ENCODE data around the gene PIGN.
A peak's percentile ranks its signal among the peaks of the same experiment; 100 is the strongest.

Gene PIGN, protein sequence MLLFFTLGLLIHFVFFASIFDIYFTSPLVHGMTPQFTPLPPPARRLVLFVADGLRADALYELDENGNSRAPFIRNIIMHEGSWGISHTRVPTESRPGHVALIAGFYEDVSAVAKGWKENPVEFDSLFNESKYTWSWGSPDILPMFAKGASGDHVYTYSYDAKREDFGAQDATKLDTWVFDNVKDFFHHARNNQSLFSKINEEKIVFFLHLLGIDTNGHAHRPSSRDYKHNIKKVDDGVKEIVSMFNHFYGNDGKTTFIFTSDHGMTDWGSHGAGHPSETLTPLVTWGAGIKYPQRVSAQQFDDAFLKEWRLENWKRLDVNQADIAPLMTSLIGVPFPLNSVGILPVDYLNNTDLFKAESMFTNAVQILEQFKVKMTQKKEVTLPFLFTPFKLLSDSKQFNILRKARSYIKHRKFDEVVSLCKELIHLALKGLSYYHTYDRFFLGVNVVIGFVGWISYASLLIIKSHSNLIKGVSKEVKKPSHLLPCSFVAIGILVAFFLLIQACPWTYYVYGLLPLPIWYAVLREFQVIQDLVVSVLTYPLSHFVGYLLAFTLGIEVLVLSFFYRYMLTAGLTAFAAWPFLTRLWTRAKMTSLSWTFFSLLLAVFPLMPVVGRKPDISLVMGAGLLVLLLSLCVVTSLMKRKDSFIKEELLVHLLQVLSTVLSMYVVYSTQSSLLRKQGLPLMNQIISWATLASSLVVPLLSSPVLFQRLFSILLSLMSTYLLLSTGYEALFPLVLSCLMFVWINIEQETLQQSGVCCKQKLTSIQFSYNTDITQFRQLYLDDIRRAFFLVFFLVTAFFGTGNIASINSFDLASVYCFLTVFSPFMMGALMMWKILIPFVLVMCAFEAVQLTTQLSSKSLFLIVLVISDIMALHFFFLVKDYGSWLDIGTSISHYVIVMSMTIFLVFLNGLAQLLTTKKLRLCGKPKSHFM

DNA sequence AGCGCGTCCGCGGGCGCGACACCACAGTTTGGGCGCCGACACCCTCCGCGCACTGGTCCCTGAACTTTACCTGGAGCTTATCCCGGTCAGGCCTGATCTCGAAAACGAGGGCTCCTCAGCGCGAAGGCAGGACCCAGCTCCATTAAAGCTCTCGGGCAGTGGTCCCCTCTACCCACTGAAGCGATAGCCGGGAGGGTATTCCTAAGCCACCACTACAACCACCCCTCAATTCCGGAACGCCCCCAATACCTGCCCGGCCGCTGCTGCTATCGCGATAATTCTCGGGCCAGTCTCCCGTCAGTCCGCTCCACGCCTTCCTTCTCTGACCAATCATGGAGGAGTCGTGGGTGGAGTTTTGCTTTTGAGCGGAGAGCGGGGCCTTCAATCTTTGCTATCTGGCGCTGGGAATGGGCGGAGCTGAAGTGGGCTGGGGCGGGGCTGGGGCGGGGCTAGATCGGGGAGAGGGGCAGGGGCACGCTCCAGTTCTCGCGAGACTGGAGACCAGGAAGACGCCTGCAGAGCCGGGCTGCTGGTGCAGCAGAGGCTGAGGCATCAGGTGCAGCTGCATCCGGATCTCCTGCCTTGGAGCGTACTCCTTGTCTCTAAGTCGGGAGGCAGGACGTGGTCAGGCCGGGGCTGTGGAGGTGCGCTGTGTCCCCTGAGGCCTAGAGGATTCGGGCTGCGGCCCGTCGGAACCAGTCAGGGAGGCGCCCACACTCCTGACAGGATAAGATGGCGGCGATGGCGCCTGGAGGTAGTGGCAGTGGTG, at the start of gene PIGN, which contains the start of gene RELCH:
Gene PIGN (minus strand): TSS at position 283 of the 769 bp plus-strand sequence. CDS start 25,703 bp downstream, outside the sequence.
Gene RELCH (plus strand): TSS at position 482 of the 769 bp plus-strand sequence. CDS start 251 bp downstream, at position 733.
- peak; percentile 99 for DNase-seq (ENCODE audit: low spot score)

DNA sequence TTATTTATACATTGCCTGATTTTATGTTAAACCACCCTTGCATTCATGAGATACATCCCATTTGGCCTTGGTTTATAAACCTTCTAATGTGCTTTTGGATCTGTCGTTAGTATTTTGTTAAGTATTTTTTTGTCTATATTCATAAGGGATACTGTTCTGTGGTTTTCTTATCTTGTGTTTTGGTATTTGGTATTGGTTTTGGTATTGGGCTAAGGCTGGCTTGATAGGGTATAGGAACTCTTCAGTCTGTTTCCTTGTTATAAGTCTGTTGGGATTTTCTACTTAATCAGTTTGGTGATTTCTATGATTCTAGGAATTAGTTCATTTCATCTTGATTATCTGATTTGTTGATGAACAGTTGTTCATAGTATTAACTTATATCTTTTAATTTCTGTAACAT, 49.4 kb upstream of the PIGN start:
- no peak for DNase-seq (ENCODE audit: low spot score)

DNA sequence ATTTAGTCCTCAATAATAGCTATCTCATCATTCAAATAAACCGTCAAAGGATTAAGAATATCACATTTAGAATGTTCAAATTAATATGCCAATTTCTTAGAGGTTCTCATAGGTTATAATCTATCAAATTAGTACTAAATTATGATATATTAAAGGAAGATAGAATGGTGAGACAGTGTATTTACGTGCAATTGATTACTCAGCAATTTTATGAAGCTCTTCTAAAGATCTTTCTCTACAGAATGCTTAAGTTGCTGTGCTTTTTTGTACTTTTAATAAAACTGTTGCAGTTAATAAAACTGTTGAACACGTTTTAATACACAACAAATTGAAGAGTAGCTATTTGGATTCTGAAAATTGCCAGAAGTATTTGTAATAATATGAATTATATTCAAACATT, 39.2 kb upstream of the PIGN start:
- DNase-seq (ENCODE audit: low spot score): no peak

DNA sequence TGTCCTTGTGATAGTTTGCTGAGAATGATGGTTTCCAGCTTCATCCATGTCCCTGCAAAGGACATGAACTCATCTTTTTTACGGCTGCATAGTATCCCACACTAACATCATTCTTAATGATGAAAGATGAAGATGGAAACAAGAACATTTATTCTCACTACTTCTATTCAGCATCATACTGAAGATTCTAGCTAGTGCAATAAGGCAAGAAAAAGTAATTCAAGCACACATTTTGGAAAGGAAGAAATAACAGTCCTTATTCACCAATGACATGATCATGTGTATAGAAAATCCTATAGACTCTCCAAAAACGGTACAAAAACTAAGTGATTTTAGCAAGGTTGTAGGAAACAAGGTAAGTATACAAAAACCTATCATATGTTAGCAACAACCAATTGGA, 37.4 kb upstream of the PIGN start:
- DNase-seq (ENCODE audit: low spot score): no peak

DNA sequence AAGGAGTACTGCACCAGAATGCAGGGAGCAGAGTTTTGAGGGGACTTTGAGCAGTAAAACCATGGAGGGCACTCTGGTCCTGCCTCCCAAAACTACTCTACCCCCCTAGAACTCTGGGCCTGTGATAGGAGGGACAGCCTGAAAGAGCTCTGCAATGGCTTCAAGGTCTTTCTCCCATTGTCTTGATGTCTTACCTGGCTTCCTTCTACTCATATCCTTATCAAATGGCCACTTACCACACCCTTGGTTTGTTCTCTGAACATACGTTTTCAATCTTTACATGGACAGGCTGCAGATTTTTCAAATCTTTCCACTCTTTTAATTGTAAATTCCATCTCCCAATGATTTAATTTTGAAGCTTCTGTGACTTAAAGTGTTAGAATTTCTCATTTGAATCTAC, 27.9 kb upstream of the PIGN start:
- DNase-seq (ENCODE audit: low spot score): no peak

DNA sequence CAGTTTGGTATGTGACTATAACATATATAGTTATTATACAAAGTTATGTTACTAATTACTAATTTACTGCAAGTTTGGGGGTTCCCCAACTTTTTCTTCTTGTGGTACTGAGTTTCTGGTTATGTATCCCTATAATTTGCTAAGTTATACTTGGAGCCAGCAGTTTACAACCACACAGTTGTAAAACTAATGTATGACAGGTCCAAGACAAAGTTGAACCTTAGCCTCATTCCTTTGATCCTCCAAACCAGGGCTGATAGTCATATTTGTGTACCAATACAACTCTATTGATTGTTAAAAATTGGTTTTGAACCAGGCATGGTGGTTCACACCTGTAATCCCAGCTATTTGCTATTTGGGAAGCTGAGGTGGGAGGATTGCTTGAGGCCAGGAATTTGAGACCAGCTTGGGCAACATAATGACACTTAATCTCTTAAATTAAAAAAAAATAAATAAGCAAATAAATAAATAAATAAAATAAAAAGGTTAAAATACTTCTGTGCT, 24.5 kb upstream of the PIGN start:
- DNase-seq (ENCODE audit: low spot score): no peak

DNA sequence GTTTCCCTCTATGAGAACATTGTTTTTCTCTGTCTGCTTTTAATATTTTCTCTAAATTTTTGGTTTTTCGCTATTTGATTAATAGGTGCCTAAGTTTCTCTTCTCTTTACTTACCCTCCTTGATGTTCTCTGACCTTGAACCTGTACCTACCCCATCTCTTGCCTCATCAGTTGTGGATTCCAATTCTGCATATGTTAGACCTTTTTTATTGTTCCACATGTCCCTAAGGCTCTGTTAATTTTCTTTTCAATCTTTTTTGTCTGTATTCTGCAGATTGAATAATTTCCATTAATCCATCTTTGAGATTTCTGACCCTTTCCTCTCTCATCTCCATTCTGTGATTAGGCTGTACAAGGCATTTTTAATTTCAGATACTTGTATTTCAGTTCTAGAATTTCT, 23.3 kb upstream of the PIGN start:
- DNase-seq (ENCODE audit: low spot score): no peak

DNA sequence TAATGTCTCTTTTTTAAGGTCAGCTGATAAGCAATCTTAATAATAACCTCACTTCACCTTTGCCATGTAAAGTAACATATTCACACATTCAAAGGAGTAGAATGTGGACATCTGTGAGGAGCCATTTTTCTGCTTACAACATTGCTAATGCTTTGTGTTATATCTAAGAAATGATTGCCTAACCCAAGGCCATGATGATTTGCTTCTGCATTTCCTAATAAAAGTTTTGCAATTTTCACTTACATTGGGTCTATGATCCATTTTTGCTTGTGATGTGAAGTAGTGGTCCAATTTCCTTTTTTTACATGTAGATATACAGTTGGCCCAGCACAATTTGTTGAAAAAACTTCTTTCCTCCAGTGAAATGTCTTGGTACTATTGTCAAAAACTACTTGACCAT, 22.2 kb upstream of the PIGN start:
- no peak for DNase-seq (ENCODE audit: low spot score)

DNA sequence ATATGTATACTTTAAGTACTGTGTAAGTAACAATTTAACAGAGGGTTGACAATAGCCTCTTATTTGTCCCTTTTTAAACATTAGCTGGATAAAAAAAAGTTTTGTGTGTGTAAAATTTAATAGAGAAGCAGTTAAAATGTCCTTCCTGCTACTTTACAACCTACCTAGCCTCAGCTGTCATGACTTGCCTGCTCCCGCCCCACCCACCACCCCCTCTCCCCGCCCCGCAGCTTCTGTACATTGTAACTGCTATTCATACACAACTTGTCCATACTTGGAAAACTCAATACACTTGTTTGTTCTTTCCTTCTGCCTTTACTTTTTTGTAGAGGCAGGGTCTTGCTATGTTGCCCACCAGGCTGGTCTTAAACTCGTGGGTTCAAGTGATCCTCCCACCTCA, 19.7 kb upstream of the PIGN start:
- no peak for DNase-seq (ENCODE audit: low spot score)

DNA sequence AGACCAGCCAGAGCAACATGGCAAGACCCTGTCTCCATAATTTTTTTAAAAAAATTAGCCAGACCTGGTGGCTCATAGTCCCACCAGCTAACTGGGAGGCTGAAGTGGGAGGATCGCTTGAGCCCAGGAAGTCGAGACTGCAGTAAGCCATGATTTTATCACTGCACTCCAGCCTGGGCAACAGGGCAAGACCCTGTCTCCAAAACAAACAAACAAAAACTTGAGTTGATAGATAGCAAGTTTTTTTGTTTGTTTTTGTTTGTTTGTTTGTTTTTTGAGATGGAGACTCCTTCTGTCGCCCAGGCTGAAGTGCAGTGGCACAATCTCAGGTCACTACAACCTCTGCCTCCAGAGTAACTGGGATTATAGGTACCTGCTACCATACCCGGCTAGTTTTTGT, 19.0 kb upstream of the PIGN start:
- DNase-seq (ENCODE audit: low spot score): no peak

DNA sequence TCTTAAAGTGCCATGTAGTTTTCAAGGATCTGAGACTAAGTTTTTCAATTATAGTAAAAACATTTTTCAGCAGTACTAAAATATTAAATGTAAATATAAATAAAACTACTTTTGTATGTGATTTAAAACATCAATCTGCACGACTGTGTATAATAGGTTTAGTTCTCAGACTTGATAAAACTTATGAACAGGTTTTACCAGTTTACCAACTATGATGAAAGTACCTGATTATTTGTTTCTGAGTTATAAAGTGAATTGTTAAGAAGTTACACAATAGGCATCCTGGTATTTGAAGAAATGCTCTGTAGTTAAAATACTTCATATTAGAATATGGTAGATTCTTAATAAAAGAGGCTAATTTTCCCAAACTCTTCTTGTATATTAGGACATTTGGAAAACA, 15.0 kb upstream of the PIGN start:
- no peak for DNase-seq (ENCODE audit: low spot score)

DNA sequence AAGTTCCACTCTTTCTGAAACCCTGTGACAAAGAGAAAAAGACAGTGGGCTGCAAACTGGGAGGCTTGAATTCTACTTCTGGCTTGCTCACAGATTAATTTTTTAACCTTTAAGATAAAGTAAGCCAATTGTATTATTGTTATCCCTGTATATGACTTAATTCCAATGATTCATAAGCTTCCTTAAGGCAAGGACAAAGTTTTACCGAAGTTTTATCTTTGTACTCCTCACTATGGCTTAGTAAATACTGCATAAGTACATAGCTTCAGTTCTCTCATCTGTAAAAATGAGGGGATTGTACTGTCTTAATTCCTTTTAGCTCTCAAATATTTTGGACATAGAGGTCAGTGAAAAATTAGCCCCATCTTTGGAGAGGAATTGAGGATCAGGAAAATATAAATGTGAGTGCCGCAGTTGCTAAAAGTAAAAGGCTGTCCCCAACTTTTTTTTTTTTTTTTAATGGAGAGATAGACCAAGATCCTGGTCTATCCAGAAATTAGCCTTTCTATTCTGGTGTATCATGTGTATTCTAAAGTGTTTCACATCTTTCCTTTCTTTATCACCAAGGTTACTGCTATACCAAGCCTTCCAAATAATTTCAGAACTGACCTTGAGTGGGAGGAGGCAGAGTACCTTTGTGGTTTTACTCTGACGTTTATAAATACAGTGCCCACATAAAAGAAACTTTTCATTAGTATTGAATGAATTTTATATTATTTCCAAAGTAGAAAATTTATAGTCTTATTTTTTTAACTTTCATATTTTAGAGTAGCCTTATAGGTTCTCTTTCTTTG, 13.5 kb upstream of the PIGN start:
- DNase-seq (ENCODE audit: low spot score): peak; percentile 17

DNA sequence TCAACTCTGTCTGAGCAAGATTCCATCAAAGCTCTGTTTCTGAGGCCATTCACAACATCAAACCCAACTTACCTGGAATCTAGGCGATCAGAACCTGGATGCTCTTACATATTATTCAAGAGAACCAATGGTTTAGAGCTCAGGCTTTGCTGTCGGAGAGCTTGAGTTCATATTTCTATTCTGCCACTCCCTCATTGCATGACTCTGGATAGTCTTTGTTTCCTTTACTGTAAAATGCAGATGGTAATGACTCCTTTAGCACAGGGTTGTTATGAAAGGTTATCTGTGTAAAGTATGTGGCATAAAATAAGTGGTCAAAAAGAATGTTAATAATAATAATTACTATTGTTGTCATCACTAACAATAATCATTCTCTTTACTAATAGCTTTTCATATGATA, 12.8 kb upstream of the PIGN start:
- no peak for DNase-seq (ENCODE audit: low spot score)

DNA sequence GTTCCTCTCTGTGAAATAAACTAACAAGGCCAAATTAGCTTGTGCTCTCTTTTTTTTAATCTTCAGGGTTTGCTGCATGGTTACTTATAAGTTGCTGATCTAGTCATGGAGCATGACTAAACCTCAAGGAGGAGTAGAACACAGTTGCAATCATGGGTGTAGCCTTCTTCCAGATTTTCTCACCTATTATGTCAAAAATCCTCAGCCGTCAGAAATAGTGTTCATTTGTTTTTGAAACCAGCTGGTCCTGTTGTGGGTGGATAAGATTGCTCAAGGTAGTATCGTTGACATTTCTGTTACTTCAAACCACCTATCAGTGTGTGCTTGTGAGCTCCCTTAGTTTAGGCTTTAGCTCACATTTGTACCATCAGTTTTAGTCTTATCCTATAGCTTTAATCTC, 11.4 kb upstream of the PIGN start:
- peak; percentile 33 for DNase-seq (ENCODE audit: low spot score)

DNA sequence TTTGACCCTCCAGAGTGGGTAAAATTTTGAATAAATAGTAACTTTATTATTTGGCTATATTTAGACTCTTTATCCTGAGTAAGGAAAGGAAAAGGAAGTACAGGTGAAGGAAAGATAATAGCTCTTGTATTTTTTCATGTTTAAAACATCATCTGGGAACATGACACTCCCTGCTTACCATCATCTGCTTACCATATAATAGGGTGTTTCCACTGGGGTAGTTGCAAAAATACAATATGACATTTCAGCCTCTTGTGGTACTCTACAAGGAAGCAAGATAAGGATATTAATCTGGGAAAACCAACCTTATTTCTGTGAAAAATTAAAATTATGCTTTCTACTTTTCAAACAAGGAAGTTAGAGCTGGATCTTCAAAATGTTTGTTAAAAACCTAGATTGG, 10.1 kb upstream of the PIGN start:
- no peak for DNase-seq (ENCODE audit: low spot score)

DNA sequence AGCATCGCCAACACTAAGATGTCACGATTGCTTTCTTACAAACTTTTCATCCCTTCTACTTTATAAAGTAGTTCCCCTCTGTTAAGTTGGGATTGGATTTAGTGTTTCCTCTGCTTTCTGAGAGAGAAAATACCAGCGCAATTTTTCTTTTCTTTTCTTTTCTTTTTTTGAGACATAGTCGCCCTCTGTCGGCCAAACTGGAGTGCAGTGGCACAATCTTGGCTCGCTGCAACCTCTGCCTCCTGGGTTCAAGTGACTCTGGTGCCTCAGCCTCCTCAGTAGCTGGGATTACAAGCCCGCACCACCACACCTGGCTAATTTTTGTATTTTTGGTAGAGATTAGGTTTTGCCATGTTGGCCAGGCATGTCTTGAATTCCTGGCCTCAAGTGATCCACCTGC, 9.2 kb upstream of the PIGN start:
- no peak for DNase-seq (ENCODE audit: low spot score)

DNA sequence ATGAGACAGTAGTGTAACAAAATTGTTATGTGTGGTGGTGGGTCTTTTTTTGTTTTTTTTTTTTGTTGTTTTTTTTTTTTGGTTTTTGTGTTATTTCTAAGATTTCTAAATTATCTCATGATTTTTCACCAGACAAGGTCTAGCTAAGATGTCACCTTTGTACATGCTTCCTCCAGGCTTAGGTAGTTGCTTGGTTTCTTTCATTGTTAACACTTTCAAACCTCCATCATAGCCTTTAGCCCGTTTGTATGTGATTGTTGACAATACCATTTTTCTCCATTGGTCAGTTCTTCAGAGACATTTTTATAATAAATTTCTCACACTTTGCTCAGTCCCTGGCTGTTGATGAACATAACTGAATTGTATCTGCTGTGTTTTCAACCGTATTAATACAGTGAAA, 2.4 kb upstream of the PIGN start:
- DNase-seq (ENCODE audit: low spot score): no peak

DNA sequence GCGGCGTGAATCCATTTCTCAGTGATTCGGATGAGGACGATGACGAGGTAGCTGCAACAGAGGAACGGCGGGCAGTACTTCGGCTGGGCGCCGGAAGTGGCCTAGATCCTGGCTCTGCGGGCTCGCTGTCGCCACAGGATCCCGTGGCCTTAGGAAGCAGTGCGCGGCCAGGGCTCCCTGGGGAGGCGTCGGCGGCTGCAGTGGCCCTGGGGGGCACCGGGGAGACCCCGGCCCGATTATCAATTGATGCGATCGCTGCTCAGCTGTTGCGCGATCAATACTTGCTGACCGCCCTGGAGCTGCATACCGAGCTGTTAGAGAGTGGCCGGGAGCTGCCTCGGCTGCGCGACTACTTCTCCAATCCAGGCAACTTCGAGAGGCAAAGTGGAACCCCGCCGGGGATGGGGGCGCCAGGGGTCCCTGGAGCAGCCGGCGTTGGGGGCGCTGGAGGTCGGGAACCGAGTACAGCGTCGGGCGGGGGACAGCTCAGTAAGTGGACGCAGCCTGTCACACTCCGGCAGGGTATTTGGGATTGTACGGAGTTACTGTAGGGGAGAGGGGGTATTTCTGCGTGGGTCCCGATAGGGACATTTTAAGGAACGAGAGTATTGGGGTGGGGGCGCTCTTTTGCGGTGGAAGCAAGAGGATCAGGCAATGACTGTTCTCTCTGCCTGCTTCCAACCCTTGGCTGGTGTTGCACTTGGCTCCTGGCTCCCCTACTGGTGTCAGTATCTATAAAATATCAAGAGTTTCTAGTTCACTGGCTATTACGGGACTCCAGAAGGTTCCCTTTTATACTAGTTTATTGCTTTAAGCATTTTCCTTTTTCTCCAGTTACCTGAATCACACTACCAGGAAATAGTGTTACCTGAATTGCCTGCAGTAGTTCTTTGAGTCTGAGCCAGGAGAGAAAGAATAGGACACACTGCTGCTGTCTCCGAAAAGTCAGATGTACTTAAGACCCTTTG, 971 bp upstream of the PIGN start:
- DNase-seq (ENCODE audit: low spot score): peak; percentile 37

DNA sequence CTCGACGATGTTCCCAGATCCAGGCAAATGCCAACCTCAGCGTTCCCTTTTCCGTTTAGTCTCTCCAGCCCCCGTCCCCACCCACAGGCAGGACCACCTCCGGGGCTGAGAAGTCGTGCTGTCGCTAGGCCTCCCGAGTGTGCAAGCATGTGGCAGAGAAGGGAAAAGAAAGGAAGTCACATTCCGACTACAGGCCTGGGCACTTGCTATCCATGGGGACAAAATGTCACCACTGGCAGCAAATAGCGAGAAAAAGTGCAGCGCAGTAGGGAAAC, 420 bp downstream of the PIGN start:
- DNase-seq (ENCODE audit: low spot score): no peak

DNA sequence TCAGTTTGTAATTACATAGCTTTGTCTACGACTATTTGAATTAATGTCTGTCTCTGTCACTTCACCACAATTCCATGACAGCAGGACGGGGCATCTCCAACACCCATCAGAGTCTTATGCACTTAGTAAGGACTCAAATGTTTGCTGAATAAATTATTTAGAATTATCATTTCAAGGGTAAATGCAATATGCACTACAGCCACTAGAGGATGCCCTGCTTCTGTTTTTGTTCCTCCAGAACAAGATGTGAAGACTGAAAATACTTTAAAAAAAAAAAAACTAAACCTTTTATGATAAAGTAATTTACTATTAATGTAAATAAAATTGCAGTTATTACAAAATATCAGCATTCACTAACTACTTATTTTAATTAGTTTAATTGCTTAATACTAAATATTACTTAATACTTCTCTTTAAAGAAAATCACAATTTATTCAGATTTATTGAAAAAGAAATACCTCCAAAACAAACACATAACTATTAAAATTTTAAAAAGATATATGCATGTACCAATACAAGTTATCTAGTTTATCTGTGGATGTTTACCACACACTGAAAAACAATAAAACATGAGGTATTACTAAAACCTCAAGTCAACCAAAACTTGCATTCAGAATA, 3.2 kb downstream of the PIGN start:
- peak; percentile 66 for DNase-seq (ENCODE audit: low spot score)

Data from kidney tubule cell (primary cell).